Measurements from ENCODE around the gene DHX30. TPM values are rescaled to one million over a fixed set of nuclear protein-coding genes. Genes with fewer than 3 reads are reported as not detected.

DHX30 gene
- total RNA-seq, 2 experiments from 2014 or later = 96.6 to 102 TPM

- TF ChIP-seq EZH2phosphoT487 (IDR thresholded peaks at IDR 0.05; ENCODE audit: borderline replicate concordance, low read depth, low read length) = no peak
- no peak for TF ChIP-seq CTCF (conservative IDR thresholded peaks at IDR 0.05; ENCODE audit: low read length)
- BruUV-seq (replicated peaks) = no TSS peak
- H4K20me1 ChIP-seq (ENCODE audit: insufficient read depth, low read length) = no peaks in the 10 kb centered on the region
- CTCF ChIA-PET (ENCODE audit: unreplicated experiment) = no interaction called here
- H3K4me2 ChIP-seq (ENCODE audit: low read length) = no peak overlapping the region
- H3K36me3 ChIP-seq (ENCODE audit: insufficient read depth, low read length) = peaks cover 99% of the 10 kb centered on the region
- DNase-seq (ENCODE audit: low spot score) = no peak
- no peaks in the 10 kb centered on the region for H3K9me2 ChIP-seq (ENCODE audit: insufficient read depth, low read length)
- H2AFZ ChIP-seq (ENCODE audit: low read length) = no peak overlapping the region
- H3K4me1 ChIP-seq (ENCODE audit: insufficient read depth, low read length, poor library complexity, severe bottlenecking) = no peaks in the 10 kb centered on the region
- POLR2A ChIA-PET = no interaction called here
- no peak overlapping the region for H3K27ac ChIP-seq (ENCODE audit: low read depth, low read length, poor library complexity, severe bottlenecking)
- H3K4me3 ChIP-seq (ENCODE audit: low read depth, low read length, poor library complexity, severe bottlenecking) = no peak overlapping the region
- H3K9me3 ChIP-seq (ENCODE audit: low read length) = no peaks in the 10 kb centered on the region
- intact Hi-C loops (cut with micrococcal nuclease; ENCODE audit: unreplicated experiment) = no loop called here
- no peaks in the 10 kb centered on the region for H3K79me2 ChIP-seq (ENCODE audit: insufficient read depth, low read depth, low read length)
These were observed 43.4 kb downstream of the DHX30 start for GRCh38 chr3:47846186-47846879.

- Histone ChIP-seq H3K4me1 (ENCODE audit: insufficient read depth, low read length, poor library complexity, severe bottlenecking) (no peaks in the 10 kb centered on the region), H2AFZ (ENCODE audit: low read length) (no peak overlapping the region), H3K79me2 (ENCODE audit: insufficient read depth, low read depth, low read length) (no peaks in the 10 kb centered on the region), H4K20me1 (ENCODE audit: insufficient read depth, low read length) (no peaks in the 10 kb centered on the region), H3K4me3 (ENCODE audit: low read depth, low read length, poor library complexity, severe bottlenecking) (no peak overlapping the region), H3K9me2 (ENCODE audit: insufficient read depth, low read length) (no peaks in the 10 kb centered on the region), H3K4me2 (ENCODE audit: low read length) (no peak overlapping the region), H3K36me3 (ENCODE audit: insufficient read depth, low read length) (peaks cover 99% of the 10 kb centered on the region), H3K27ac (ENCODE audit: low read depth, low read length, poor library complexity, severe bottlenecking) (no peak overlapping the region), H3K9me3 (ENCODE audit: low read length) (no peaks in the 10 kb centered on the region)
- ChIA-PET POLR2A (no interaction called here), CTCF (ENCODE audit: unreplicated experiment) (no interaction called here)
- intact Hi-C loops (cut with micrococcal nuclease; ENCODE audit: unreplicated experiment) = no loop called here
- TF ChIP-seq CTCF (conservative IDR thresholded peaks at IDR 0.05; ENCODE audit: low read length) (no peak), EZH2phosphoT487 (IDR thresholded peaks at IDR 0.05; ENCODE audit: borderline replicate concordance, low read depth, low read length) (no peak)
- no TSS peak for BruUV-seq (replicated peaks)
- DNase-seq (ENCODE audit: low spot score) = no peak
These were observed 43.9 kb downstream of the DHX30 start for GRCh38 chr3:47846880-47847248.

- H3K27ac ChIP-seq (ENCODE audit: low read depth, low read length, poor library complexity, severe bottlenecking) = no peak overlapping the region
- H3K4me3 ChIP-seq (ENCODE audit: low read depth, low read length, poor library complexity, severe bottlenecking) = no peak overlapping the region
- H3K4me2 ChIP-seq (ENCODE audit: low read length) = no peak overlapping the region
- no peaks in the 10 kb centered on the region for H4K20me1 ChIP-seq (ENCODE audit: insufficient read depth, low read length)
- intact Hi-C loops (cut with micrococcal nuclease; ENCODE audit: unreplicated experiment) = no loop called here
- H3K36me3 ChIP-seq (ENCODE audit: insufficient read depth, low read length) = peaks cover 96% of the 10 kb centered on the region
- H2AFZ ChIP-seq (ENCODE audit: low read length) = no peak overlapping the region
- no TSS peak for BruUV-seq (replicated peaks)
- no peaks in the 10 kb centered on the region for H3K4me1 ChIP-seq (ENCODE audit: insufficient read depth, low read length, poor library complexity, severe bottlenecking)
- H3K79me2 ChIP-seq (ENCODE audit: insufficient read depth, low read depth, low read length) = no peaks in the 10 kb centered on the region
- H3K9me2 ChIP-seq (ENCODE audit: insufficient read depth, low read length) = no peaks in the 10 kb centered on the region
- ChIA-PET POLR2A (interaction anchor here (0.6 kb wide), 1 partner anchor 100 kb away, joined by 4 read pairs; no protein-coding TSS in a partner anchor), CTCF (ENCODE audit: unreplicated experiment) (no interaction called here)
- no peak for DNase-seq (ENCODE audit: low spot score)
- TF ChIP-seq EZH2phosphoT487 (IDR thresholded peaks at IDR 0.05; ENCODE audit: borderline replicate concordance, low read depth, low read length) = no peak
- TF ChIP-seq CTCF (conservative IDR thresholded peaks at IDR 0.05; ENCODE audit: low read length) = no peak
- no peaks in the 10 kb centered on the region for H3K9me3 ChIP-seq (ENCODE audit: low read length)
These were observed 44.3 kb downstream of the DHX30 start for GRCh38 chr3:47847260-47847659.
